HG03095 (cell line): ENCODE data around the gene CHAC1.
A peak's percentile ranks its signal among the peaks of the same experiment; 100 is the strongest.
"Not testable (repeated sequence)": the region's sequence is repeated elsewhere in the genome, so short reads cannot be mapped to it uniquely, and the experiment has no call there.

ENCODE experiments used
- ATAC-seq: cut with Tn5 transposase; IDR thresholded peaks from one replicate; pipeline ENCODE4 v1.9.1; 2021; ENCODE audit warnings: moderate library complexity; ENCODE audit not compliant: unreplicated experiment

CHAC1 gene

DNA sequence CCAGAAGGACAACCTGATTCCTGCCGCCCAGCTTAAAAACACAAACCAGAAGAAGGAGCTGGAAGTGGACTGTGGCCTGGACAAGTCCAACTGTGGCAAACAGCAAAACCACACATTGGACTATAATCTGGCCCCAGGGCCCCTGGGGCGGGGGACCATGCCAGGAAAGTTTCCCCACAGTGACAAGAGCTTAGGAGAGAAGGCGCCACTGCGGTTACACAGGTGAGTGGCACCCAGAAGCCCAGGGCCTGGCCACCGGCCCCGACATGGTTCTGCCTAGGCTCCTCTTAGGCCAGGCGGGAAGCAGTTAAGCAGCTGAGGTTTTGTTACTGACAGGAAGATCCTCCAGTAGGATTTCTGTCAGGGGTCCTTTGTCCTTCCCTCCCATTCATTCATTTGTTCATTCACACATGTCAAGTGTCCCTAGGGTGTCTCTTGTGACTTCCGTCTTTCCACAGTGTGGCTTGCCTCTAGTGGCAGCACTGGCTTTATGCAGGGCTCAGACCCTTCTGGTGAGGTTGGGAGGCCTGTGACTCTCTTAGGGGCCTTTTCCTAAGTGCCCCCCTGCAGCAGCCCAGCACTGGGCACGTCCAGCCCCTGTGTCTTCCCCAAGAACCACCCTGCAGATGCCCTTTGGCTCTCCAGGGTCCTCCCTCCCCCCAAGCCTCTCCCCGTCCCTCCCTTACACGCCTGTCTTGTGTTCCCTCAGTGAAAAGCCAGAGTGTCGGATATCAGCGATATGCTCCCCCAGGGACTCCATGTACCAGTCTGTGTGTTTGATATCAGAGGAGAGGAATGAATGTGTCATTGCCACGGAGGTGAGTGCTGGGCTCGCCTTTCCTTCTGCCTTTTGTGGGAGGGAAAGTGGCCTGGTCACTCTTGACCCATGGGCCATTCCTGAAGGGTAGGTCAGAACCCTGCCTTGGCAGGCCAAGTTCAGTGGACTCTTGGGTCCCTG is 16.3 kb upstream of the CHAC1 start:
- ATAC-seq, result no peak

DNA sequence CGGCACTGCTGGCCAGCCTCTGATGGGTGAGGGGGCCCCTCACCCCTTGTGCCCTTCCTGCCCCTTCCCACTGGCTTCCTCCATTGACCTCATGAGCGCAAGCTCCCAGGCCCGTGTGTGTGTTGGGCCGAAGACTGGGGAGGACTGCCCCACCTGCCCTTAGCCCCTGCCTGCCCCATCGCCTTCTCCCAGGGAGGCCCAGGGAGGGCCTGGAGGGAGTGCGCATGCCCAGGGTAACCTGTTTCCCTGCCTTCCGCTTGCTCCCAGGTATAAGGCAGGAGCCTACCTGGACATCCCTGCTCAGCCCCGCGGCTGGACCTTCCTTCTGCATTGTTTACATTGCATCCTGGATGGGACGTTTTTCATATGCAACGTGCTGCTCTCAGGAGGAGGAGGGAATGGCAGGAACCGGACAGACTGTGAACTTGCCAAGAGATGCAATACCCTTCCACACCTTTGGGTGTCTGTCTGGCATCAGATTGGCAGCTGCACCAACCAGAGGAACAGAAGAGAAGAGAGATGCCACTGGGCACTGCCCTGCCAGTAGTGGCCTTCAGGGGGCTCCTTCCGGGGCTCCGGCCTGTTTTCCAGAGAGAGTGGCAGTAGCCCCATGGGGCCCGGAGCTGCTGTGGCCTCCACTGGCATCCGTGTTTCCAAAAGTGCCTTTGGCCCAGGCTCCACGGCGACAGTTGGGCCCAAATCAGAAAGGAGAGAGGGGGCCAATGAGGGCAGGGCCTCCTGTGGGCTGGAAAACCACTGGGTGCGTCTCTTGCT is 15.3 kb upstream of the CHAC1 start:
- no peak for ATAC-seq

GRCh38 chr15:40938536-40938870 is 14.8 kb upstream of the CHAC1 start:
- no peak for ATAC-seq

DNA sequence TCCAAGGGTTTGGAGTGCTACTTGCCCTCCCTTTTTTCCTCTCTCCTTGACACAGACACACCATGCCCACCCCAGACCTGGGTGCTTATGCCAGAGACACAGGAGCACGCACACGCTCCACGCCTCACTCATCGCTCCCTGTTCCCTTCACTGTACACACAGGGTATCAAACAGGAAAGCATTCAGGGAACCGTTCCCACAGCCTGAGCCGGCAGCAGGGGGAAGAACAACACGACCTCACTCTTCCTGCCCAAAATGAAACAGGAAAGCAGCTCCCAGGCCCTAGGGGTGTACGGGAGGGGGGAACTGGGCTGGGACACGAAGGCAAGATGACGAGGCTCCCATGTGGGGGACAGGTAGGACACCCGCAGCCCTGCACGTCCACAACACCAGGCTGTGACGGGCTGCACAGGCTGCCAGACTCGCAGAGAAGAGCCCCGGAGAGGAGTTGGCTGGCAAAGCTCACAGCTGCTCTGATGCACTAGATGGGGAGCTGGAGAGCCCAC is 12.9 kb upstream of the CHAC1 start:
- ATAC-seq, result no peak

GRCh38 chr15:40941068-40941527 is 12.2 kb upstream of the CHAC1 start:
- no peak for ATAC-seq

DNA sequence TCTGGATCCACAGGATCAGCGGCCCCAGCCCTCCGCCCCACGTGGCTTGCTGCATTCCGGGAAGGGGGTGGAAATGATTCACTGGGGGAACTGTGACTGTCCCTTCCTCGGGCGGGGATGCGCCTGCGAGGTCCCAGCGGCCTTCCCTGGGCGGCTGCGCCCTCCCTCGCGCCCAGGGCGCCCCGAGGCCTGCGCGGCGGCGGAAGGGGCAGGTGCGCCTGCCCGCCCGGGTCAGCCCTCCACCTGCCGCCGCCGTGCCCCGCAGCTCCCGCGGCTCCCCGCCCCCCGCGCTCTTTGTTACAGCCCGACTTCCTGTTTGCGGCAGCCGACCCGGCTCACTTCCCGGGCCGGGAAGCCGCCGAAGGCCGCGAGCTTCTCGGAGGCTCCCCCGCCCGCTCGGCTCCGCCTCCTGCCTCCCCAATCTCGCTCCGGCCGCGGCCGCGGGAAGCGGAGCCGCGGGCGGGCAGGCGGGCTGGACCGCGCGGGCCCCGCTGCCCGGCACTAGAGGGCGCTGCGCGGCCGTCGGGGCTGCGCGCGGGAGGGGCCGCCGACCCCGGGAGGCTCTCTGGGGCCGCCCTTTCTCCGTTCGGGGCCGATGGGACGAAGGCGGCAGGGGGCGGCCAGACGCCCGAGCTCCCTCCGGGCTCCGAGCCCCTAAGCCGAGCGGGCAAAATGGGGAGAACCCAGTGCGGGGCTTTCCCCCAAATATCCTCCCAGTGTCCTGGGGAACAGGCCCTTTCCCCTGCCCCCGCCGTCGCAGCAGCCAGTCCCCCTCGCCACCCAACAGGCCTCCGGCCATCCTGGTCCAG is 11.5 kb upstream of the CHAC1 start:
- ATAC-seq, result peak; percentile 63

- ATAC-seq, result no peak
These were observed 10.9 kb upstream of the CHAC1 start for GRCh38 chr15:40942337-40942854.

DNA sequence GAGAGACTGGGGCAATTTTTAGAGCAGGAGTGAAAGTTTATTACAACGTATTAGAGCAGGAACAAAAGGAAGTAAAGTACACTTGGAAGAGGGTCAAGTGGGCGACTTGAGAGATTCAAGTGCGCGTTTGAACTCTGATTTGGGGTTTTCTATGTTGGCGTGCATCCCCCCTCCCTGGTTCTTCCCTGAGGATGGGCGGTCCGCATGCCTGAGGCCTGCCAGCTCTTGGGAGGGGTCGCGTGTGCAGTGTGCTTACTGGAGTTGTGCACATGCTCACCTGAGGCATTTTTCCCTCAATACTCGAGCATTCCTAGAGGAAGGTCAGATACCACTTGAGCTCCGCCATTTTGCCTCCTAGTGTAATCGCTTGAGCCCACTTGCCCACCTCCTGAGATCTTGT is 10.4 kb upstream of the CHAC1 start:
- ATAC-seq, result no peak

DNA sequence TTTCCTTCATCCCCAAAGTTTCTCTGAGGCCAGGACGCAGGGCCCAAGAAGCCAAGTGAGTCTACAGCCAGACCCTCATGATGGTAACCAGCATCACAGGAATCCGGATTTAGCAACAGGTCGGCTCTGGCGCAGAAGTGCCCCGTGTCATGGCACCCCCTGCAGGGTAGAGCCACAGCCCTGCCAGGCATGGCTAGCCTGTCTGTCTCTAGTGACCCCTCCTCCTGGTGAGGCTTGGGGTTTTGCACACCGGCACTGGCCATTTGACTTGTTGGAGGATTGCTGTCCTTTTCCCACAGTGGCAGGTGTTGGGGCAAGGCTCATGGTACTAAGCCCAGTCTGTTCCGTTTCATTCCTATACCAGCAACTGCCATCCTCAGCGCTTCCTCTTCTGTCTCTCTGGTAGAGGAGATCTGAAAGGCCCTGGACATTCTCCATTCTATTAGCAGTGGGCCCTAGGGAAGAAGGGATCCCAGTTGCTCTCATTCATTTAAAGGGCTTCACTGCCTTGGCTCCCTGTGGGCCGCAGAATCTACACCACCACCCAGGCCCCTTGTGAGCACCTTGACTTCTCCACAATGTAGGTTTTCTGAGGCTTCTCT is 9.4 kb upstream of the CHAC1 start:
- ATAC-seq, result no peak

- no peak for ATAC-seq
These were observed 8.6 kb upstream of the CHAC1 start for GRCh38 chr15:40944510-40945296.

GRCh38 chr15:40948706-40949473 is 4.4 kb upstream of the CHAC1 start:
- no peak for ATAC-seq

GRCh38 chr15:40949756-40950207 is 3.5 kb upstream of the CHAC1 start:
- no peak for ATAC-seq

DNA sequence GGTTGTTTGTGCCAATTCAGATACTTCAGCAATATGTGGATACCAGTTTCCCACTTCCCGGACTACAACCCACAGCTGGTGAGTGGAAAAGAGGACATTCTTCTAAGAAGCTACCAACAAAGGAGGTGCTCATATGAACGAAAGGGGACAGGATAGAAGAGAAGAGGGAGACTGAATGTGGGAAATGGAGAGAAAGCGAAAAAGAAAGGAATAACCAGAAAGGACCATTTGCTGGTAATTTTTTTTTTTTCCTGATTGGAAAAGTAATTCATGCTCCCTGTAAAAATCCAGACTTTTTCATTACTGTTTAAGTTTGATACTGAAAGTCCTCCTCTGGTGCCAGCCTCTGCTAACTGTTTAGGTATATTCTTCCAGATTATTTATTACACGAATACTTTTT is 1.5 kb upstream of the CHAC1 start:
- no peak for ATAC-seq

GRCh38 chr15:40952301-40952900 is 870 bp upstream of the CHAC1 start:
- no peak for ATAC-seq

DNA sequence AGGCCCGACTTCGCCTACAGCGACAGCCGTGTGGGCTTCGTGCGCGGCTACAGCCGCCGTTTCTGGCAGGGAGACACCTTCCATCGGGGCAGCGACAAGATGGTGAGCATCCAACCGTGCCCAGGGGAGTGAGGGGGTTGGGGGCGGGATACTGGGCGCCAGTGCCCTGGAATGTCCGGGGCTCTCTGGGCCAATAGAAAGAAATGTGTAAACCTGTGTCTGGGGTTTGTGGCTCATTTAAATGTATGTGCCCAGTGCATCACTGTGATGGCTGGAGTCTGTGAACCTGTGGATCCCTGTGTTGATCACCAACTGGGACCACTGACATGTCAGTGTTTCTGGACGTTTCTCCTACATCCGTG is 423 bp downstream of the CHAC1 start:
- ATAC-seq, result no peak

DNA sequence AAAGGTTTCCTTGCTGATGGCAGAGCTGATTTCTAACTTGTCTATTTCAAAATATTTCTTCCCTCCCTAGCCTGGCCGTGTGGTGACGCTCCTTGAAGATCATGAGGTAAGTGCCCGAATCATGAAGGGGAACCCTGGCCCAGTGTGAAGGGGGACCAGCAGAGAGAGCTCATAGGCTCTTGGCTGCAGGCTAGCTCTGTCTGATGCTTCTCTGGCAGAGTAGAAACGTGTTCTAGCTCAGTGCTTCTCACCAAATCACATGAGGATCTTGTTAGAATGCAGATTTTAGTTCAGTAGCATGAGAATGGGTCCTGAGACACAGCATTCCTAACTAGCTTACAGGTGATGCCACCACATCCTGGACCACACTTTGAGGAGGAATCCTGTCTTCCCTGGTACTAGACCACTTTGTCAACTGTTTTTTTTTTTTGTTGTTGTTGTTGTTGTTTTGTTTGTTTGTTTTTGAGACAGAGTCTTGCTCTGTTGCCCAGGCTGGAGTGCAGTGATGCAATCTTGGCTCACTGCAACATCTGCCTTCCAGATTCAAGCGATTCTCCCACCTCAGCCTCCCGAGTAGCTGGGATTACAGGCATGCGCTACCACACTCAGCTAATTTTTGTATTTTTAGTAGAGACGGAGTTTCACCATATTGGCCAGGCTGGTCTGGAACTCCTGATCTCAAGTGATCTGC is 1.0 kb downstream of the CHAC1 start:
- not testable (repeated sequence) for ATAC-seq

GRCh38 chr15:40955141-40955903 is 2.1 kb downstream of the CHAC1 start:
- ATAC-seq, result no peak
